Measurements from ENCODE around the gene CEACAM3.

Gene CEACAM3

GRCh38 chr19:41845051-41845590 lies 48.7 kb downstream of the CEACAM3 start:
- no peak for TF ChIP-seq CTCF (conservative IDR thresholded peaks at IDR 0.05)
- no peak overlapping the region for H3K27ac ChIP-seq

DNA sequence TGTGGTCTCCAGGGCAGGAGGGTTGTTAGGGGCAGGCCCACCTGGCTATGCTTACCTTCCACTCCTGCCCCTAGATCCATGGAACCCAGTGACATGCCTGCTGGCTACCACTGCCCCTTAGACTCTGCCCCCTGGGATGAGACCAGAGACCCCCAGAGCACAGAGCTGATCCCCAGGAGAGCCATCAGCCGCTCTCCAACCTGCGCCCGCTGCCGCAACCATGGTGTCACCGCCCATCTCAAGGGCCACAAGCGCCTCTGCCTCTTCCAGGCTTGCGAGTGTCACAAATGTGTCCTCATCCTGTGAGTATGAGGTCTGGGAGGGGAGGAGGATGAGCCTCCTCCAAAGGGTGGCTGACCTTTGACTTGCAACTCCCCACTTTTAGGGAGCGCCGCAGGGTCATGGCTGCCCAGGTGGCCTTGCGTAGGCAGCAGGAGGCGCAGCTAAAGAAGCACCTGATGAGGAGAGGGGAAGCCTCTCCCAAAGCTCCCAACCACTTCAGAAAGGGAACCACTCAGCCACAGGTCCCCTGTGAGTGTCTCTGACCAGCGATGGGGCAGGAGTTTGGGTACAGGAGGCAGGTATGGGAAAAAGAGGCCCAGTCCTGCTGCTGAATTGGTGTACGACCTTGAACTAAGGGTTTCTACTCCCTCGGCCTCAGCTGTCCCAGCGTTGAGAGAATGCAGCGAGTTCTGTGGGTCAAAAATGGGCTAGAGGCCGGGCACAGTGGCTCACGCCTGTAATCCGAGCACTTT lies 51.1 kb downstream of the CEACAM3 start:
- no peak overlapping the region for H3K27ac ChIP-seq
- TF ChIP-seq CTCF (conservative IDR thresholded peaks at IDR 0.05): no peak

DNA sequence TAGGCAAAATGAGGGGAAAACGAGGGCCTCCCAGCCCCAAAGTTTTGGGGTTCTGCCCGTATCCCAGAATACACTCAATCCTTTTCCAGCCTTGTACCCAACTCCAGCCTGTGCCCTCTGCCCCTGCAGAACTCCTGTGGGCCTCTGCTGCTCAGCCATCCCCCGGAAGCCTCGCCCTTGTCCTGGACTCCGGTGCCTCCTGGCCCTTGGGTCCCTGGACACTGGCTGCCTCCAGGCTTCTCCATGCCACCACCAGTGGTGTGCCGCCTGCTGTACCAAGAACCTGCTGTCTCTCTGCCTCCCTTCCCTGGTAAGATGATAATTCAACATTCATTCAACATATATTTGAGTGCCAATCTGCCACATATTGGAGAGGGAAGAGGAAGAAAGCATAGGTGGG lies 52.3 kb downstream of the CEACAM3 start:
- H3K27ac ChIP-seq: no peak overlapping the region
- TF ChIP-seq CTCF (conservative IDR thresholded peaks at IDR 0.05): no peak

DNA sequence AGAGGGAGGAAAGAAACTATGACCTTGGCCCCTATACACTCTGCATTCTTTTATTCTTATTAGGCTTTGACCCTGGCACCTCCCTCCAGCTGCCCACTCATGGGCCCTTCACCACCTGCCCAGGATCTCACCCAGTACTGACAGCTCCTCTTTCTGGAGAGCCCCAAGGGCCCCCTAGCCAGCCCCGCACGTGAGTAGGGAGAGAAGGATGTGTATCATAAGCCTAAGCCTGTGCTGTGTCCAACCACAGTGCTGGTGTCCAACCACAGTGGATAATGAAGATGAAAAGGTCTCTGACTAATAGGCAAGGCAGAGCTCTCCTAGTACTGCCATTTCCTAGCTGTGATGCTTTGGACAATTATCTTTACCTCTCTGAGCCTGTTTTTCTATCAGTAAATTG lies 52.7 kb downstream of the CEACAM3 start:
- H3K27ac ChIP-seq: no peak overlapping the region
- no peak for TF ChIP-seq CTCF (conservative IDR thresholded peaks at IDR 0.05)

GRCh38 chr19:41850381-41850780 lies 54.0 kb downstream of the CEACAM3 start:
- no peak for TF ChIP-seq CTCF (conservative IDR thresholded peaks at IDR 0.05)
- H3K27ac ChIP-seq: no peak overlapping the region

DNA sequence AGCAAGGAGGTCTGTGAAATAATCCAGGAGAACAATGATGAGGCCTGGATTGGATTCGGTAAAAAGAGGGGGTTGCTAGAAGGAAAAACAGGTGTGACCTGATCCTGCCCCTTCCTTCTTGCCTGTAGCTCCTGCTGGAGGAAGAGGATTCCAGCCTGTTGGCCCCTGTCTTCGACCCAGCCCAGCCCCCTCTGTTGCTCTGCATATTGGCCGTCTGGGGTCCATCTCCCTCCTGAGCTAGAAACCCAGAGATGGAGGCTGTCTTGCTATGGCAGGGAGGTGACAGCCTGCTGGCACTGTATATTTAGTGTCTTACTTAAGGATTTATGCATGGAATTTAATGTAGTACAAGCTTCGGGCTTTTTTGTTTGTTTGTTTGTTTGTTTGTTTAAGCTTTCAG lies 55.1 kb downstream of the CEACAM3 start:
- no peak for TF ChIP-seq CTCF (conservative IDR thresholded peaks at IDR 0.05)
- H3K27ac ChIP-seq: no peak overlapping the region

GRCh38 chr19:41853344-41853743 lies 57.0 kb downstream of the CEACAM3 start:
- H3K27ac ChIP-seq: no peak overlapping the region
- TF ChIP-seq CTCF (conservative IDR thresholded peaks at IDR 0.05): no peak

All from VCaP (cell line).